Measurements from ENCODE around the gene DNAJC18.

DNAJC18 gene

GRCh38 chr5:139376364-139376763, 63.0 kb downstream of the DNAJC18 start:
- no peak overlapping the region for H3K27ac ChIP-seq (ENCODE audit: low read depth, low read length)
- H3K4me1 ChIP-seq (ENCODE audit: control insufficient read depth, insufficient read depth, low read length), result peaks cover 5% of the 10 kb centered on the region; the same call in 1 of the 2 replicates
- no peaks in the 10 kb centered on the region for H3K9me3 ChIP-seq (ENCODE audit: control insufficient read depth, insufficient read depth, low read length)
- H3K27me3 ChIP-seq (ENCODE audit: control insufficient read depth, insufficient read depth, low read length), result no peaks in the 10 kb centered on the region
- no peak overlapping the region for H3K9ac ChIP-seq (ENCODE audit: low read depth, low read length)
- H3K36me3 ChIP-seq (ENCODE audit: control insufficient read depth, insufficient read depth, low read length), result peaks cover 10% of the 10 kb centered on the region
- no peak overlapping the region for H3K4me3 ChIP-seq (ENCODE audit: low read depth, low read length)

DNA sequence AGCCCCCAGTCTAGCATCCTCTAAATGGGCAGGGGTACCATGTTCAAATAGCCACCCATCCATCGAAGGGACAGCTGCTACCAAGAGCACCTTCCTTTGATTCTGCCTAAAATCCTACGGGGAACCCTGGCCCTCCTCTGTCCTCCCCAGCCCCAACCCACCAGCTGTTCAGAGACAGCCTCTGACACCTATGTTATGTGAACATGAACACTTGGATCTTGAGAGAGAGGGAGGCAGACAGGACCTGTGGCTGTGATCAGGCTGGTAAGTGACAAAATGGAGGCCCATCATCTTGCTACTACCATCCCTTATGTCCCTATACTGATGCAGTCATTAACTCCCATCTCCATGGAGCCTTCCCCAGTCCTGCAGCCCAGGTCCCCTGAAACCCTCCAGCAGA, 64.4 kb downstream of the DNAJC18 start:
- Histone ChIP-seq H3K27ac (ENCODE audit: low read depth, low read length) (no peak overlapping the region), H3K27me3 (ENCODE audit: control insufficient read depth, insufficient read depth, low read length) (no peaks in the 10 kb centered on the region), H3K9me3 (ENCODE audit: control insufficient read depth, insufficient read depth, low read length) (no peaks in the 10 kb centered on the region), H3K4me3 (ENCODE audit: low read depth, low read length) (no peak overlapping the region), H3K36me3 (ENCODE audit: control insufficient read depth, insufficient read depth, low read length) (peaks cover 15% of the 10 kb centered on the region), H3K4me1 (ENCODE audit: control insufficient read depth, insufficient read depth, low read length) (peaks cover 5% of the 10 kb centered on the region; the same call in 1 of the 2 replicates), H3K9ac (ENCODE audit: low read depth, low read length) (no peak overlapping the region)

GRCh38 chr5:139371482-139372435, 67.6 kb downstream of the DNAJC18 start:
- peaks cover 42% of the 10 kb centered on the region for H3K36me3 ChIP-seq (ENCODE audit: control insufficient read depth, insufficient read depth, low read length)

GRCh38 chr5:139369181-139369580, 70.1 kb downstream of the DNAJC18 start:
- Histone ChIP-seq H3K9ac (ENCODE audit: low read depth, low read length) (no peak overlapping the region), H3K9me3 (ENCODE audit: control insufficient read depth, insufficient read depth, low read length) (no peaks in the 10 kb centered on the region), H3K36me3 (ENCODE audit: control insufficient read depth, insufficient read depth, low read length) (peaks cover 63% of the 10 kb centered on the region), H3K4me1 (ENCODE audit: control insufficient read depth, insufficient read depth, low read length) (no peaks in the 10 kb centered on the region), H3K27me3 (ENCODE audit: control insufficient read depth, insufficient read depth, low read length) (no peaks in the 10 kb centered on the region), H3K4me3 (ENCODE audit: low read depth, low read length) (no peak overlapping the region), H3K27ac (ENCODE audit: low read depth, low read length) (no peak overlapping the region)

More at GRCh38 chr5:139371482-139372435, 67.6 kb downstream of the DNAJC18 start:
- no peak overlapping the region for H3K9ac ChIP-seq (ENCODE audit: low read depth, low read length)
- no peak overlapping the region for H3K4me3 ChIP-seq (ENCODE audit: low read depth, low read length)
- H3K27me3 ChIP-seq (ENCODE audit: control insufficient read depth, insufficient read depth, low read length), result no peaks in the 10 kb centered on the region
- no peaks in the 10 kb centered on the region for H3K9me3 ChIP-seq (ENCODE audit: control insufficient read depth, insufficient read depth, low read length)
- no peaks in the 10 kb centered on the region for H3K4me1 ChIP-seq (ENCODE audit: control insufficient read depth, insufficient read depth, low read length)
- no peak overlapping the region for H3K27ac ChIP-seq (ENCODE audit: low read depth, low read length)

GRCh38 chr5:139368613-139369012, 70.7 kb downstream of the DNAJC18 start:
- H3K36me3 ChIP-seq (ENCODE audit: control insufficient read depth, insufficient read depth, low read length), result peaks cover 69% of the 10 kb centered on the region
- H3K9me3 ChIP-seq (ENCODE audit: control insufficient read depth, insufficient read depth, low read length), result no peaks in the 10 kb centered on the region
- H3K9ac ChIP-seq (ENCODE audit: low read depth, low read length), result no peak overlapping the region
- no peaks in the 10 kb centered on the region for H3K27me3 ChIP-seq (ENCODE audit: control insufficient read depth, insufficient read depth, low read length)
- H3K4me3 ChIP-seq (ENCODE audit: low read depth, low read length), result no peak overlapping the region
- no peak overlapping the region for H3K27ac ChIP-seq (ENCODE audit: low read depth, low read length)
- no peaks in the 10 kb centered on the region for H3K4me1 ChIP-seq (ENCODE audit: control insufficient read depth, insufficient read depth, low read length)

GRCh38 chr5:139364466-139364865, 74.9 kb downstream of the DNAJC18 start:
- H3K9me3 ChIP-seq (ENCODE audit: control insufficient read depth, insufficient read depth, low read length), result no peaks in the 10 kb centered on the region
- peaks cover 57% of the 10 kb centered on the region for H3K36me3 ChIP-seq (ENCODE audit: control insufficient read depth, insufficient read depth, low read length)
- no peak overlapping the region for H3K27ac ChIP-seq (ENCODE audit: low read depth, low read length)
- no peaks in the 10 kb centered on the region for H3K4me1 ChIP-seq (ENCODE audit: control insufficient read depth, insufficient read depth, low read length)
- no peaks in the 10 kb centered on the region for H3K27me3 ChIP-seq (ENCODE audit: control insufficient read depth, insufficient read depth, low read length)
- H3K4me3 ChIP-seq (ENCODE audit: low read depth, low read length), result no peak overlapping the region
- no peak overlapping the region for H3K9ac ChIP-seq (ENCODE audit: low read depth, low read length)

GRCh38 chr5:139363937-139364336, 75.4 kb downstream of the DNAJC18 start:
- Histone ChIP-seq H3K9ac (ENCODE audit: low read depth, low read length) (no peak overlapping the region), H3K9me3 (ENCODE audit: control insufficient read depth, insufficient read depth, low read length) (no peaks in the 10 kb centered on the region), H3K36me3 (ENCODE audit: control insufficient read depth, insufficient read depth, low read length) (peaks cover 52% of the 10 kb centered on the region), H3K27me3 (ENCODE audit: control insufficient read depth, insufficient read depth, low read length) (no peaks in the 10 kb centered on the region), H3K4me1 (ENCODE audit: control insufficient read depth, insufficient read depth, low read length) (no peaks in the 10 kb centered on the region), H3K4me3 (ENCODE audit: low read depth, low read length) (no peak overlapping the region), H3K27ac (ENCODE audit: low read depth, low read length) (no peak overlapping the region)

- Histone ChIP-seq H3K27ac (ENCODE audit: low read depth, low read length) (no peak overlapping the region), H3K9ac (ENCODE audit: low read depth, low read length) (no peak overlapping the region), H3K4me1 (ENCODE audit: control insufficient read depth, insufficient read depth, low read length) (no peaks in the 10 kb centered on the region), H3K4me3 (ENCODE audit: low read depth, low read length) (no peak overlapping the region), H3K27me3 (ENCODE audit: control insufficient read depth, insufficient read depth, low read length) (no peaks in the 10 kb centered on the region), H3K36me3 (ENCODE audit: control insufficient read depth, insufficient read depth, low read length) (peaks cover 42% of the 10 kb centered on the region), H3K9me3 (ENCODE audit: control insufficient read depth, insufficient read depth, low read length) (no peaks in the 10 kb centered on the region)
Measured at GRCh38 chr5:139361835-139362429, 77.4 kb downstream of the DNAJC18 start.

DNA sequence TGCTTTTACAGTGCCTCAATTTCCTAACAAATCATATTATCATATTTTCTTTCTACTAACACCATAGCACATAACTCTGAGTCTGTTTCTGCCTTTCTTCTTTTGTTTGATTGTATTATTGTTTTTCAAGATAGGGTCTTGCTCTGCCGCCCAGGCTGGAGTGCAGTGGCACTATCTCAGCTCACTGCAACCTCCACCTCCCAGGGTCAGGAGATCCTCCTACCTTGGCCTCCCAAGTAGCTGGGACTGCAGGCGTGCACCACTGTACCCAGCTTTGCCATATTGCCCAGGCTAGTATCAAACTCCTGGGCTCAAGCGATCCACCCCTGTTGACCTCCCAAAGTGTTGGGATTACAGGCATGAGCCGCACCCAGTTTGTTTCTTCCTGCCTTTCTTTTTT, 78.9 kb downstream of the DNAJC18 start:
- H3K4me1 ChIP-seq (ENCODE audit: control insufficient read depth, insufficient read depth, low read length), result no peaks in the 10 kb centered on the region
- H3K27ac ChIP-seq (ENCODE audit: low read depth, low read length), result no peak overlapping the region
- H3K9ac ChIP-seq (ENCODE audit: low read depth, low read length), result no peak overlapping the region
- no peaks in the 10 kb centered on the region for H3K27me3 ChIP-seq (ENCODE audit: control insufficient read depth, insufficient read depth, low read length)
- H3K9me3 ChIP-seq (ENCODE audit: control insufficient read depth, insufficient read depth, low read length), result no peaks in the 10 kb centered on the region
- H3K36me3 ChIP-seq (ENCODE audit: control insufficient read depth, insufficient read depth, low read length), result peaks cover 29% of the 10 kb centered on the region
- H3K4me3 ChIP-seq (ENCODE audit: low read depth, low read length), result no peak overlapping the region

Measured in HUES48 (cell line).